AG10803 (cell line): ENCODE data around the gene ZBBX.

Experiments
- DNase-seq: peaks from one replicate; pipeline ENCODE4 v3.0.0; 2010; ENCODE audit warnings: low read depth
- H3K4me3 ChIP-seq: 2 replicates; pipeline ENCODE4 v1.5.1; 2011; ENCODE audit warnings: mild to moderate bottlenecking, low read length, control low read depth
- CTCF ChIP-seq: conservative IDR thresholded peaks from 2 replicates; pipeline ENCODE4 v1.5.1; 2011; ENCODE audit warnings: mild to moderate bottlenecking, low read length, control low read depth, inconsistent platforms

ZBBX gene

GRCh38 chr3:167305340-167305890, 74.7 kb downstream of the ZBBX start:
- H3K4me3 ChIP-seq = no peak overlapping the region
- no peak for DNase-seq
- TF ChIP-seq CTCF = no peak

- DNase-seq = no peak
- H3K4me3 ChIP-seq = no peak overlapping the region
- no peak for TF ChIP-seq CTCF
Measured at GRCh38 chr3:167304077-167304476, 76.0 kb downstream of the ZBBX start.

GRCh38 chr3:167302678-167303077, 77.4 kb downstream of the ZBBX start:
- TF ChIP-seq CTCF = no peak
- no peak for DNase-seq
- H3K4me3 ChIP-seq = no peak overlapping the region

- no peak overlapping the region for H3K4me3 ChIP-seq
- no peak for DNase-seq
- no peak for TF ChIP-seq CTCF
Measured at GRCh38 chr3:167300207-167300606, 79.9 kb downstream of the ZBBX start.

GRCh38 chr3:167289435-167289834, 90.7 kb downstream of the ZBBX start:
- TF ChIP-seq CTCF = no peak
- no peak for DNase-seq
- no peak overlapping the region for H3K4me3 ChIP-seq

- TF ChIP-seq CTCF = no peak
- no peak overlapping the region for H3K4me3 ChIP-seq
- no peak for DNase-seq
Measured at GRCh38 chr3:167288737-167289136, 91.4 kb downstream of the ZBBX start.

GRCh38 chr3:167287308-167287707, 92.8 kb downstream of the ZBBX start:
- TF ChIP-seq CTCF = no peak
- no peak for DNase-seq
- no peak overlapping the region for H3K4me3 ChIP-seq
